Cortex of kidney (tissue), 1 donor: ENCODE results near the gene OSBPL5.

Experiments used
- DNase-seq: peaks from one replicate; lab custom pipeline; 2025; lab: John Stamatoyannopoulos, UW

Gene OSBPL5

GRCh38 chr11:3052109-3052479, 113.0 kb downstream of the OSBPL5 start:
- DNase-seq, result no peak

GRCh38 chr11:3051196-3052108, 113.7 kb downstream of the OSBPL5 start:
- DNase-seq, result no peak

- DNase-seq, result no peak
Observed at GRCh38 chr11:3050386-3051195, 114.5 kb downstream of the OSBPL5 start.

GRCh38 chr11:3049430-3050243, 115.5 kb downstream of the OSBPL5 start:
- DNase-seq, result no peak

- no peak for DNase-seq
Observed at GRCh38 chr11:3047637-3048036, 117.5 kb downstream of the OSBPL5 start.

GRCh38 chr11:3046641-3047040, 118.5 kb downstream of the OSBPL5 start:
- DNase-seq, result no peak

- no peak for DNase-seq
Observed at GRCh38 chr11:3046190-3046589, 118.9 kb downstream of the OSBPL5 start.

GRCh38 chr11:3044915-3045314, 120.2 kb downstream of the OSBPL5 start:
- DNase-seq, result no peak

- DNase-seq, result no peak
Observed at GRCh38 chr11:3044004-3044403, 121.1 kb downstream of the OSBPL5 start.

GRCh38 chr11:3043315-3043871, 121.7 kb downstream of the OSBPL5 start:
- DNase-seq, result no peak

GRCh38 chr11:3042496-3043314, 122.4 kb downstream of the OSBPL5 start:
- no peak for DNase-seq

- no peak for DNase-seq
Observed at GRCh38 chr11:3041699-3042441, 123.2 kb downstream of the OSBPL5 start.

- DNase-seq, result no peak
Observed at GRCh38 chr11:3040881-3041280, 124.2 kb downstream of the OSBPL5 start.

GRCh38 chr11:3037945-3038271, 127.2 kb downstream of the OSBPL5 start:
- no peak for DNase-seq
